Bone marrow (tissue), 2 donors: ENCODE measurements around the gene PTPRZ1.

Experiments used
- DNase-seq, 2 donors: peaks; one replicate each; lab custom pipeline; 2025; lab: John Stamatoyannopoulos, UW

PTPRZ1 gene

GRCh38 chr7:121872831-121873288 lies at the start of gene PTPRZ1:
PTPRZ1 (plus strand) TSS chr7:121873161; CDS start chr7:121873500, 339 bp downstream.
- no peak for DNase-seq

GRCh38 chr7:121824276-121824675 lies 48.7 kb upstream of the PTPRZ1 start:
- no peak for DNase-seq

GRCh38 chr7:121831351-121831750 lies 41.6 kb upstream of the PTPRZ1 start:
- no peak for DNase-seq

- no peak for DNase-seq
These were observed 41.2 kb upstream of the PTPRZ1 start for GRCh38 chr7:121831801-121832200.

- DNase-seq: no peak
These were observed 40.6 kb upstream of the PTPRZ1 start for GRCh38 chr7:121832347-121832746.

- DNase-seq: no peak
These were observed 39.0 kb upstream of the PTPRZ1 start for GRCh38 chr7:121833991-121834390.

GRCh38 chr7:121837462-121837861 lies 35.5 kb upstream of the PTPRZ1 start:
- DNase-seq: no peak

- DNase-seq: no peak
These were observed 25.9 kb upstream of the PTPRZ1 start for GRCh38 chr7:121847041-121847440.

GRCh38 chr7:121853307-121853706 lies 19.7 kb upstream of the PTPRZ1 start:
- DNase-seq: no peak

GRCh38 chr7:121860953-121861352 lies 12.0 kb upstream of the PTPRZ1 start:
- no peak for DNase-seq

GRCh38 chr7:121862591-121862990 lies 10.4 kb upstream of the PTPRZ1 start:
- DNase-seq: no peak

GRCh38 chr7:121871188-121871587 lies 1.8 kb upstream of the PTPRZ1 start:
- DNase-seq: no peak

GRCh38 chr7:121873289-121874194 lies 581 bp downstream of the PTPRZ1 start:
- DNase-seq: no peak

GRCh38 chr7:121874298-121874697 lies 1.3 kb downstream of the PTPRZ1 start:
- DNase-seq: no peak

- DNase-seq: no peak
These were observed 2.2 kb downstream of the PTPRZ1 start for GRCh38 chr7:121875203-121875602.

GRCh38 chr7:121876656-121877500 lies 3.9 kb downstream of the PTPRZ1 start:
- DNase-seq: no peak

GRCh38 chr7:121878918-121879464 lies 6.0 kb downstream of the PTPRZ1 start:
- no peak for DNase-seq

GRCh38 chr7:121879544-121879943 lies 6.6 kb downstream of the PTPRZ1 start:
- no peak for DNase-seq

- no peak for DNase-seq
These were observed 9.8 kb downstream of the PTPRZ1 start for GRCh38 chr7:121882731-121883130.

- no peak for DNase-seq
These were observed 12.4 kb downstream of the PTPRZ1 start for GRCh38 chr7:121885166-121885920.

GRCh38 chr7:121887634-121888033 lies 14.7 kb downstream of the PTPRZ1 start:
- no peak for DNase-seq

GRCh38 chr7:121890833-121891232 lies 17.9 kb downstream of the PTPRZ1 start:
- DNase-seq: no peak
